Spleen (tissue), 11 donors: ENCODE measurements around the gene MKX. TPM values are rescaled to one million over a fixed set of nuclear protein-coding genes. Genes with fewer than 3 reads are reported as not detected.

Experiments used
- DNase-seq: peaks from one replicate; pipeline ENCODE4 v3.0.0-alpha.2; 2020
- H3K27ac ChIP-seq, 8 donors: fragments of 200-600 bp; sonication (generic) in 7 of 8; 1 replicate in 4 of 8; 2 replicates in 4 of 8; pipeline versions ENCODE4 v1.5.0 to v1.8.0; 2016 to 2021; ENCODE audit warnings: inconsistent platforms in 4 of 8, mild to moderate bottlenecking in 4 of 8, moderate library complexity in 1 of 8
- H3K27me3 ChIP-seq, 7 donors: fragments of 200-600 bp; sonication (generic) in 6 of 7; replicated peaks in 1 of 7; 1 replicate in 4 of 7; 2 replicates in 3 of 7; pipeline versions ENCODE4 v1.5.0 to v1.8.0; 2016 to 2021; ENCODE audit warnings: inconsistent platforms in 3 of 7, mild to moderate bottlenecking in 1 of 7
- H3K36me3 ChIP-seq, 6 donors: fragments of 200-600 bp; sonication (generic) in 5 of 6; 1 replicate in 4 of 6; 2 replicates in 2 of 6; pipeline versions ENCODE4 v1.5.0 to v1.8.0; 2016 to 2021; ENCODE audit warnings: inconsistent platforms in 2 of 6
- H3K4me1 ChIP-seq, 6 donors: fragments of 200-600 bp; sonication (generic) in 5 of 6; 1 replicate in 3 of 6; 2 replicates in 3 of 6; pipeline versions ENCODE4 v1.5.0 to v1.8.0; 2016 to 2021; ENCODE audit warnings: inconsistent platforms in 3 of 6
- H3K4me3 ChIP-seq, 8 donors: fragments of 200-600 bp; sonication (generic) in 7 of 8; 1 replicate in 4 of 8; 2 replicates in 4 of 8; pipeline versions ENCODE4 v1.5.0 to v1.8.0; 2016 to 2021; ENCODE audit warnings: inconsistent platforms in 4 of 8, mild to moderate bottlenecking in 4 of 8, moderate library complexity in 2 of 8
- H3K9me3 ChIP-seq, 8 donors: fragments of 200-600 bp; sonication (generic) in 7 of 8; 1 replicate in 4 of 8; 2 replicates in 4 of 8; pipeline versions ENCODE4 v1.5.0 to v1.8.0; 2016 to 2021; ENCODE audit warnings: inconsistent platforms in 4 of 8
- CTCF ChIP-seq, 11 experiments: fragments of 200-600 bp in 7 of 11; fragments of 450-650 bp in 4 of 11; sonication (generic) in 4 of 11; IDR thresholded peaks in 8 of 11; conservative IDR thresholded peaks in 3 of 11; 1 replicate in 7 of 11; 2 replicates in 4 of 11; pipeline versions ENCODE4 v1.4.0 to v1.8.0; 2016 to 2021; ENCODE audit warnings: antibody characterized with exemption in 11 of 11, inconsistent platforms in 4 of 11, mild to moderate bottlenecking in 1 of 11
- POLR2A ChIP-seq, 3 donors: fragments of 450-650 bp; IDR thresholded peaks; one replicate each; pipeline ENCODE4 v1.5.1; 2017; ENCODE audit warnings: antibody characterized with exemption in 3 of 3, mild to moderate bottlenecking in 1 of 3
- POLR2AphosphoS5 ChIP-seq, 3 donors: sonication (generic); formaldehyde crosslinking; IDR thresholded peaks; one replicate each; pipeline ENCODE4 v1.5.1; 2017; ENCODE audit warnings: antibody characterized with exemption in 3 of 3
- WGBS, 5 donors: extraction: QIAGEN DNeasy Blood & Tissue Kit in 3 of 5; methylation state at CpG; one replicate each; pipeline versions ENCODE4 v1.1.5 to v1.1.7; 2013 to 2018; 5-methylcytosine and 5-hydroxymethylcytosine counted together
- intact Hi-C: fragments of 100-400 bp; cut with DNase I; formaldehyde crosslinking; loops from one replicate; pipeline ENCODE4 v1.15.0; 2023; ENCODE audit warnings: low total_unique reads
- polyA plus RNA-seq, 3 donors: library from polyadenylated mRNA; stranded (reverse); fragments of 200-250 nt; gene quantifications; one replicate each; pipeline ENCODE4 v1.2.1, GENCODE V29; 2013
- total RNA-seq, 7 donors: library from RNA; depleted of rRNA in 3 of 7; stranded (reverse); fragments of >200 nt in 3 of 7; fragmentation: NEBNext Ultra II Directional in 4 of 7; extraction: Animal tissue kit (Norgen Biotek cat#: 25700) in 4 of 7; gene quantifications; one replicate each; pipeline versions ENCODE4 v1.1.0 to v1.2.1, GENCODE V29; 2016 to 2021
- donor health status: healthy with polysubstance abuse.
- donor health status: DM: no; HTN: no; CAD: no; lungs with moderate emphysema.
- donor health status: DM: no; HTN: no; CAD: no.
- donor health status: Bipolar disorder and iron deficiency.
- donor health status: healthy.
- donor health status: DM: no; HTN: no; CAD: no.
- donor health status: DM: yes; HTN: yes; CAD: no.

Gene MKX
- total and polyA plus RNA-seq, 10 donors: 0.07 to 0.34 (median 0.16) TPM; not detected in 3

GRCh38 chr10:27661514-27662286 lies 83.9 kb downstream of the MKX start:
- peaks cover 0 to 25% (median 0%) of the 10 kb centered on the region in 7 donors for H3K27me3 ChIP-seq
- H3K27ac ChIP-seq: no peak overlapping the region
- TF ChIP-seq POLR2AphosphoS5 (IDR thresholded peaks at IDR 0.05): no peak
- no peak for TF ChIP-seq POLR2A (IDR thresholded peaks at IDR 0.05)
- TF ChIP-seq CTCF (IDR thresholded peaks at IDR 0.05 in 8 of 11, conservative IDR thresholded peaks at IDR 0.05 in 3 of 11): no peak
- peaks cover 0 to 28% (median 4%) of the 10 kb centered on the region in 6 donors for H3K4me1 ChIP-seq
- H3K36me3 ChIP-seq: no peaks in the 10 kb centered on the region
- H3K9me3 ChIP-seq: no peaks in the 10 kb centered on the region
- no peak for DNase-seq
- WGBS, 5 donors: 73 to 86% (median 79%) methylated on average over 3 of the region's 3 CpGs
- no peak overlapping the region for H3K4me3 ChIP-seq
- intact Hi-C loops: no loop called here

- intact Hi-C loops: no loop called here
- H3K4me1 ChIP-seq: peaks cover 0 to 32% (median 7%) of the 10 kb centered on the region in 6 donors
- H3K36me3 ChIP-seq: no peaks in the 10 kb centered on the region
- H3K4me3 ChIP-seq: no peak overlapping the region
- TF ChIP-seq CTCF (IDR thresholded peaks at IDR 0.05 in 8 of 11, conservative IDR thresholded peaks at IDR 0.05 in 3 of 11) (no peak), POLR2A (IDR thresholded peaks at IDR 0.05) (no peak), POLR2AphosphoS5 (IDR thresholded peaks at IDR 0.05) (no peak)
- peaks cover 0 to 25% (median 0%) of the 10 kb centered on the region in 7 donors for H3K27me3 ChIP-seq
- DNase-seq: no peak
- 30 to 40% (median 35%) methylated on average over 4 of the region's 4 CpGs for WGBS, 5 donors
- peak overlapping the region in 2 of 8 donors; percentile 37 to 57 for H3K27ac ChIP-seq
- no peaks in the 10 kb centered on the region for H3K9me3 ChIP-seq
Observed at GRCh38 chr10:27660711-27661110, 84.9 kb downstream of the MKX start.

GRCh38 chr10:27660268-27660667 lies 85.4 kb downstream of the MKX start:
- peaks cover 0 to 25% (median 0%) of the 10 kb centered on the region in 7 donors for H3K27me3 ChIP-seq
- WGBS, 5 donors: 66 to 78% (median 69%) methylated on average over 11 of the region's 11 CpGs
- TF ChIP-seq POLR2AphosphoS5 (IDR thresholded peaks at IDR 0.05) (no peak), POLR2A (IDR thresholded peaks at IDR 0.05) (no peak), CTCF (IDR thresholded peaks at IDR 0.05 in 8 of 11, conservative IDR thresholded peaks at IDR 0.05 in 3 of 11) (no peak)
- H3K27ac ChIP-seq: peak overlapping the region in 2 of 8 donors; percentile 37 to 57
- no peaks in the 10 kb centered on the region for H3K36me3 ChIP-seq
- H3K9me3 ChIP-seq: no peaks in the 10 kb centered on the region
- peaks cover 0 to 32% (median 7%) of the 10 kb centered on the region in 6 donors for H3K4me1 ChIP-seq
- intact Hi-C loops: no loop called here
- no peak overlapping the region for H3K4me3 ChIP-seq
- DNase-seq: no peak

GRCh38 chr10:27659786-27660185 lies 85.8 kb downstream of the MKX start:
- intact Hi-C loops: loop anchor here (5.0 kb wide), 1 partner anchor 212 kb away; no protein-coding TSS in a partner anchor
- 57 to 79% (median 62%) methylated on average over 6 of the region's 6 CpGs for WGBS, 5 donors
- DNase-seq: no peak
- H3K4me1 ChIP-seq: peaks cover 0 to 32% (median 7%) of the 10 kb centered on the region in 6 donors
- H3K9me3 ChIP-seq: no peaks in the 10 kb centered on the region
- H3K4me3 ChIP-seq: no peak overlapping the region
- TF ChIP-seq CTCF (IDR thresholded peaks at IDR 0.05 in 8 of 11, conservative IDR thresholded peaks at IDR 0.05 in 3 of 11): no peak
- no peak for TF ChIP-seq POLR2A (IDR thresholded peaks at IDR 0.05)
- TF ChIP-seq POLR2AphosphoS5 (IDR thresholded peaks at IDR 0.05): no peak
- peaks cover 0 to 25% (median 0%) of the 10 kb centered on the region in 7 donors for H3K27me3 ChIP-seq
- no peak overlapping the region for H3K27ac ChIP-seq
- H3K36me3 ChIP-seq: no peaks in the 10 kb centered on the region
